Neural progenitor cell (in vitro differentiated cells): ENCODE results near the gene SOX10.
"Not testable (repeated sequence)": the region's sequence is repeated elsewhere in the genome, so short reads cannot be mapped to it uniquely, and the experiment has no call there.

Experiments
- EZH2 ChIP-seq: fragments of 200-600 bp; sonication (generic); IDR thresholded peaks from 2 replicates; pipeline ENCODE4 v1.6.1; 2017; ENCODE audit warnings: antibody characterized with exemption, mild to moderate bottlenecking, moderate library complexity
- EZH2phosphoT487 ChIP-seq: fragments of 200-600 bp; sonication (generic); IDR thresholded peaks from 2 replicates; pipeline ENCODE4 v1.6.1; 2017; ENCODE audit warnings: antibody characterized with exemption
- TF ChIP-seq, protein P1 (sequence below): fragments of 200-600 bp; sonication (generic); IDR thresholded peaks from 2 replicates; pipeline ENCODE4 v1.5.1; 2017; ENCODE audit warnings: antibody characterized with exemption, mild to moderate bottlenecking

DNA sequence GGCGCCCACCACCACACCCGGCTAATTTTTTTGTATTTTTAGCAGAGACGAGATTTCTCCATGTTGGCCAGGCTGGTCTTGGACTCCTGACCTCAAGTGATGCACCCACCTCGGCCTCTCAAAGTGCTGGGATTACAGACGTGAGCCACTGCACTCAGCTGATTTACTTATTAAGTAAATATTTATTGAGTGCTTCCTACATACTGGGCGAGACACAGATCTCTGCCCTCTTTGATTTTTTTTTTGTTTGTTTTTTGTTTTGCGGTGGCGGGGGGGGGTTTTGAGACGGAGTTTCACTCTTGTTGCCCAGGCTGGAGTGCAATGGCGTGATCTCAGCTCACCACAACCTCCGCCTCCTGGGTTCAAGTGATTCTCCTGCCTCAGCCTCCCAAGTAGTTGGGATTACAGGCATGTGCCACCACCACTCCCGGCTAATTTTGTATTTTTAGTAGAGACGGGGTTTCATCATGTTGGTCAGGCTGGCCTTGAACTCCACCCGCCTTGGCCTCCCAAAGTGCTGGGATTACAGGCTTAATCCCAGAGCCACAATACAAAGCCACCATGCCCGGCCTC, 28.4 kb downstream of the SOX10 start:
- TF ChIP-seq, protein P1, sequence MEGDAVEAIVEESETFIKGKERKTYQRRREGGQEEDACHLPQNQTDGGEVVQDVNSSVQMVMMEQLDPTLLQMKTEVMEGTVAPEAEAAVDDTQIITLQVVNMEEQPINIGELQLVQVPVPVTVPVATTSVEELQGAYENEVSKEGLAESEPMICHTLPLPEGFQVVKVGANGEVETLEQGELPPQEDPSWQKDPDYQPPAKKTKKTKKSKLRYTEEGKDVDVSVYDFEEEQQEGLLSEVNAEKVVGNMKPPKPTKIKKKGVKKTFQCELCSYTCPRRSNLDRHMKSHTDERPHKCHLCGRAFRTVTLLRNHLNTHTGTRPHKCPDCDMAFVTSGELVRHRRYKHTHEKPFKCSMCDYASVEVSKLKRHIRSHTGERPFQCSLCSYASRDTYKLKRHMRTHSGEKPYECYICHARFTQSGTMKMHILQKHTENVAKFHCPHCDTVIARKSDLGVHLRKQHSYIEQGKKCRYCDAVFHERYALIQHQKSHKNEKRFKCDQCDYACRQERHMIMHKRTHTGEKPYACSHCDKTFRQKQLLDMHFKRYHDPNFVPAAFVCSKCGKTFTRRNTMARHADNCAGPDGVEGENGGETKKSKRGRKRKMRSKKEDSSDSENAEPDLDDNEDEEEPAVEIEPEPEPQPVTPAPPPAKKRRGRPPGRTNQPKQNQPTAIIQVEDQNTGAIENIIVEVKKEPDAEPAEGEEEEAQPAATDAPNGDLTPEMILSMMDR: not testable (repeated sequence)
- TF ChIP-seq EZH2, EZH2phosphoT487: not testable (repeated sequence)
